Esophagus muscularis mucosa (tissue), 4 donors: ENCODE measurements around the gene AFG1L.

ENCODE experiments used
- EP300 ChIP-seq: sonication (generic); formaldehyde crosslinking; IDR thresholded peaks from one replicate; pipeline ENCODE4 v1.6.1; 2017; ENCODE audit warnings: antibody characterized with exemption
- POLR2A ChIP-seq: fragments of 450-650 bp; IDR thresholded peaks from one replicate; pipeline ENCODE4 v1.6.1; 2017; ENCODE audit warnings: antibody characterized with exemption, moderate library complexity, mild to moderate bottlenecking, low read depth
- POLR2AphosphoS5 ChIP-seq, 2 donors: sonication (generic); formaldehyde crosslinking; IDR thresholded peaks; one replicate each; pipeline ENCODE4 v1.6.1; 2017; ENCODE audit warnings: antibody characterized with exemption in 2 of 2
- TF ChIP-seq, protein P1 (sequence below), 3 experiments: fragments of 200-600 bp in 2 of 3; fragments of 450-650 bp in 1 of 3; sonication (generic) in 2 of 3; IDR thresholded peaks; one replicate each; pipeline ENCODE4 v1.5.1; 2017 to 2019; ENCODE audit warnings: antibody characterized with exemption in 3 of 3, mild to moderate bottlenecking in 2 of 3, moderate library complexity in 1 of 3

DNA sequence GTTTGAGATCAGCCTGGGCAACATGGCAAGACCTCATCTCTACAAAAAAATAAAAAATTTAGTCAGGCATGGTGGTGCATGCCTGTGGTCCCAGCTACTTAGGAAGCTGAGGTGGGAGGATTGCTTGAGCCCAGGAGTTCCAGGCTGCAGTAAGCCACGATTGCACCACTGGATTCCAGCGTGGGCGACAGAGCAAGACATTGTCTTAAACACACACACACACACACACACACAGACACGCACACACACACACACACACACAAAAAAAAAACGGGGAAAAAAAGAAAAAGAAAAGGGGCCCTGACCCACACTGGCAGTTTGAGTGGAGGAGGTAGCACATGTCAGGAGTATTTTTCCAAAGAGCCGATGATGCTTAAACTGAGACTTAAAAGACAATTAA, 122.2 kb downstream of the AFG1L start:
- TF ChIP-seq POLR2A, result no peak
- TF ChIP-seq, protein P1, sequence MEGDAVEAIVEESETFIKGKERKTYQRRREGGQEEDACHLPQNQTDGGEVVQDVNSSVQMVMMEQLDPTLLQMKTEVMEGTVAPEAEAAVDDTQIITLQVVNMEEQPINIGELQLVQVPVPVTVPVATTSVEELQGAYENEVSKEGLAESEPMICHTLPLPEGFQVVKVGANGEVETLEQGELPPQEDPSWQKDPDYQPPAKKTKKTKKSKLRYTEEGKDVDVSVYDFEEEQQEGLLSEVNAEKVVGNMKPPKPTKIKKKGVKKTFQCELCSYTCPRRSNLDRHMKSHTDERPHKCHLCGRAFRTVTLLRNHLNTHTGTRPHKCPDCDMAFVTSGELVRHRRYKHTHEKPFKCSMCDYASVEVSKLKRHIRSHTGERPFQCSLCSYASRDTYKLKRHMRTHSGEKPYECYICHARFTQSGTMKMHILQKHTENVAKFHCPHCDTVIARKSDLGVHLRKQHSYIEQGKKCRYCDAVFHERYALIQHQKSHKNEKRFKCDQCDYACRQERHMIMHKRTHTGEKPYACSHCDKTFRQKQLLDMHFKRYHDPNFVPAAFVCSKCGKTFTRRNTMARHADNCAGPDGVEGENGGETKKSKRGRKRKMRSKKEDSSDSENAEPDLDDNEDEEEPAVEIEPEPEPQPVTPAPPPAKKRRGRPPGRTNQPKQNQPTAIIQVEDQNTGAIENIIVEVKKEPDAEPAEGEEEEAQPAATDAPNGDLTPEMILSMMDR (IDR thresholded peaks at IDR 0.05), result no peak
- no peak for TF ChIP-seq EP300
- TF ChIP-seq POLR2AphosphoS5 (IDR thresholded peaks at IDR 0.05), result no peak
